Glutamatergic neuron (in vitro differentiated cells): Measurements from ENCODE around the gene NTRK2. TPM values are rescaled to one million over a fixed set of nuclear protein-coding genes. Genes with fewer than 3 reads are reported as not detected.

Source experiments
- DNase-seq: peaks from one replicate; pipeline ENCODE4 v3.0.0; 2022
- H3K27ac Mint-ChIP-seq: one replicate; pipeline ENCODE4 v1.8.0; 2020; ENCODE audit warnings: mild to moderate bottlenecking, mixed read lengths, inconsistent platforms; ENCODE audit not compliant: unreplicated experiment
- H3K27me3 Mint-ChIP-seq: one replicate; pipeline ENCODE4 v1.8.0; 2020; ENCODE audit warnings: mild to moderate bottlenecking, moderate library complexity, mixed read lengths, inconsistent platforms; ENCODE audit not compliant: unreplicated experiment
- H3K36me3 Mint-ChIP-seq: one replicate; pipeline ENCODE4 v1.8.0; 2020; ENCODE audit warnings: mild to moderate bottlenecking, mixed read lengths, inconsistent platforms; ENCODE audit not compliant: unreplicated experiment
- H3K4me1 Mint-ChIP-seq: one replicate; pipeline ENCODE4 v1.8.0; 2020; ENCODE audit warnings: mild to moderate bottlenecking, low read depth, mixed read lengths, inconsistent platforms; ENCODE audit not compliant: unreplicated experiment
- H3K4me3 Mint-ChIP-seq: one replicate; pipeline ENCODE4 v1.8.0; 2020; ENCODE audit warnings: mild to moderate bottlenecking, mixed read lengths, inconsistent platforms; ENCODE audit not compliant: unreplicated experiment
- H3K9me3 Mint-ChIP-seq: one replicate; pipeline ENCODE4 v1.8.0; 2020; ENCODE audit warnings: mild to moderate bottlenecking, moderate library complexity, mixed read lengths, inconsistent platforms; ENCODE audit not compliant: unreplicated experiment
- CTCF ChIP-seq: fragments of 200-600 bp; sonication (generic); IDR thresholded peaks from one replicate; pipeline ENCODE4 v1.5.0; 2021; ENCODE audit not compliant: partially characterized antibody, unreplicated experiment
- total RNA-seq: library from RNA; stranded (reverse); fragmentation: NEBNext Ultra II Directional; extraction: Animal tissue kit (Norgen Biotek cat#: 25700); gene quantifications from one replicate; pipeline ENCODE4 v1.2.1, GENCODE V29; 2021; ENCODE audit not compliant: unreplicated experiment

The NTRK2 gene
- total RNA-seq, 1 donor from 2014 or later: 2.1 TPM

GRCh38 chr9:84718476-84718875 is 48.9 kb downstream of the NTRK2 start:
- no peaks in the 10 kb centered on the region for H3K9me3 Mint-ChIP-seq
- no peak for DNase-seq
- no peaks in the 10 kb centered on the region for H3K36me3 Mint-ChIP-seq
- peaks cover 3% of the 10 kb centered on the region for H3K27me3 Mint-ChIP-seq
- H3K4me1 Mint-ChIP-seq: peaks cover 5% of the 10 kb centered on the region
- H3K4me3 Mint-ChIP-seq: no peak overlapping the region
- peak overlapping the region; percentile 36 for H3K27ac Mint-ChIP-seq
- TF ChIP-seq CTCF: no peak

GRCh38 chr9:84722388-84722989 is 53.0 kb downstream of the NTRK2 start:
- no peak for TF ChIP-seq CTCF
- H3K4me1 Mint-ChIP-seq: no peaks in the 10 kb centered on the region

GRCh38 chr9:84723426-84723825 is 53.9 kb downstream of the NTRK2 start:
- no peaks in the 10 kb centered on the region for H3K9me3 Mint-ChIP-seq
- H3K4me3 Mint-ChIP-seq: no peak overlapping the region
- no peaks in the 10 kb centered on the region for H3K36me3 Mint-ChIP-seq
- H3K4me1 Mint-ChIP-seq: no peaks in the 10 kb centered on the region
- DNase-seq: no peak
- H3K27ac Mint-ChIP-seq: no peak overlapping the region
- H3K27me3 Mint-ChIP-seq: no peaks in the 10 kb centered on the region
- TF ChIP-seq CTCF: no peak

More at GRCh38 chr9:84722388-84722989, 53.0 kb downstream of the NTRK2 start:
- Mint-ChIP-seq H3K4me3 (no peak overlapping the region), H3K27me3 (no peaks in the 10 kb centered on the region), H3K9me3 (no peaks in the 10 kb centered on the region), H3K27ac (no peak overlapping the region), H3K36me3 (no peaks in the 10 kb centered on the region)
- DNase-seq: no peak

GRCh38 chr9:84731696-84732095 is 62.2 kb downstream of the NTRK2 start:
- H3K9me3 Mint-ChIP-seq: peaks cover 11% of the 10 kb centered on the region
- H3K4me3 Mint-ChIP-seq: no peak overlapping the region
- H3K36me3 Mint-ChIP-seq: no peaks in the 10 kb centered on the region
- peaks cover 11% of the 10 kb centered on the region for H3K4me1 Mint-ChIP-seq
- peak; percentile 32 for DNase-seq
- no peak for TF ChIP-seq CTCF
- H3K27me3 Mint-ChIP-seq: peaks cover 6% of the 10 kb centered on the region
- peak overlapping the region; percentile 39 for H3K27ac Mint-ChIP-seq

- Mint-ChIP-seq H3K4me1 (peaks cover 14% of the 10 kb centered on the region), H3K9me3 (peaks cover 11% of the 10 kb centered on the region), H3K36me3 (no peaks in the 10 kb centered on the region), H3K4me3 (no peak overlapping the region), H3K27ac (no peak overlapping the region), H3K27me3 (peaks cover 8% of the 10 kb centered on the region)
- DNase-seq: no peak
- TF ChIP-seq CTCF: no peak
These were observed 66.6 kb downstream of the NTRK2 start for GRCh38 chr9:84736081-84736480.
